Ishikawa (cell line): ENCODE data around the gene PWP1.

Source experiments
- CEBPB ChIP-seq: IDR thresholded peaks from 2 replicates; pipeline ENCODE4 v1.6.1; 2012
- CREB1 ChIP-seq: IDR thresholded peaks from 2 replicates; pipeline ENCODE4 v1.6.1; 2012; ENCODE audit warnings: low read depth
- EGR1 ChIP-seq: IDR thresholded peaks from 2 replicates; pipeline ENCODE4 v1.6.1; 2012
- EP300 ChIP-seq: IDR thresholded peaks from 2 replicates; pipeline ENCODE4 v1.6.1; 2012; ENCODE audit warnings: borderline replicate concordance
- FOXM1 ChIP-seq: IDR thresholded peaks from 2 replicates; pipeline ENCODE4 v1.6.1; 2012; ENCODE audit warnings: low read depth, borderline replicate concordance
- MAX ChIP-seq: IDR thresholded peaks from 2 replicates; pipeline ENCODE4 v1.6.1; 2012
- NFIC ChIP-seq: IDR thresholded peaks from 2 replicates; pipeline ENCODE4 v1.6.1; 2012
- RAD21 ChIP-seq: IDR thresholded peaks from 2 replicates; pipeline ENCODE4 v1.6.1; 2012; ENCODE audit warnings: low read depth
- REST ChIP-seq: IDR thresholded peaks from 2 replicates; pipeline ENCODE4 v1.6.1; 2012; ENCODE audit warnings: low read depth, mild to moderate bottlenecking
- TAF1 ChIP-seq: IDR thresholded peaks from 2 replicates; pipeline ENCODE4 v1.6.1; 2012; ENCODE audit warnings: low read depth, mild to moderate bottlenecking
- TCF12 ChIP-seq: IDR thresholded peaks from 2 replicates; pipeline ENCODE4 v1.6.1; 2012; ENCODE audit warnings: low read depth
- TEAD4 ChIP-seq: IDR thresholded peaks from 2 replicates; pipeline ENCODE4 v1.6.1; 2012
- USF1 ChIP-seq: IDR thresholded peaks from 2 replicates; pipeline ENCODE4 v1.6.1; 2012
- YY1 ChIP-seq: IDR thresholded peaks from 2 replicates; pipeline ENCODE4 v1.6.1; 2012; ENCODE audit warnings: low read depth
- ZBTB7A ChIP-seq: IDR thresholded peaks from 2 replicates; pipeline ENCODE4 v1.6.1; 2012; ENCODE audit warnings: low read depth

Gene PWP1

GRCh38 chr12:107684029-107684795 lies 1.4 kb upstream of the PWP1 start:
- TF ChIP-seq TCF12 (no peak), ZBTB7A (no peak), TAF1 (no peak), USF1 (no peak), MAX (no peak), CREB1 (no peak)

GRCh38 chr12:107684990-107685359 lies 624 bp upstream of the PWP1 start:
- TF ChIP-seq TCF12 (no peak), USF1 (peak; percentile 36; the same call in 1 of the 2 replicates)

GRCh38 chr12:107702106-107702505 lies 16.5 kb downstream of the PWP1 start:
- no peak for TF ChIP-seq NFIC
- no peak for TF ChIP-seq TEAD4
- no peak for TF ChIP-seq CEBPB
- TF ChIP-seq ZBTB7A: no peak
- no peak for TF ChIP-seq EGR1
- TF ChIP-seq RAD21: no peak
- no peak for TF ChIP-seq EP300
- no peak for TF ChIP-seq USF1
- no peak for TF ChIP-seq MAX
- no peak for TF ChIP-seq REST

- TF ChIP-seq ZBTB7A (no peak), NFIC (no peak), FOXM1 (no peak), USF1 (no peak)
Observed at GRCh38 chr12:107704041-107704440, 18.4 kb downstream of the PWP1 start.

GRCh38 chr12:107715780-107716179 lies 30.2 kb downstream of the PWP1 start:
- no peak for TF ChIP-seq ZBTB7A
- TF ChIP-seq NFIC: no peak
- TF ChIP-seq YY1: no peak
- TF ChIP-seq TAF1: no peak

- no peak for TF ChIP-seq TCF12
- no peak for TF ChIP-seq USF1
- no peak for TF ChIP-seq CEBPB
- TF ChIP-seq YY1: no peak
- TF ChIP-seq TAF1: no peak
- no peak for TF ChIP-seq EGR1
- TF ChIP-seq REST: no peak
- no peak for TF ChIP-seq CREB1
Observed at GRCh38 chr12:107718606-107719005, 33.0 kb downstream of the PWP1 start.
